DMS114 treated with DMSO at 0.1 percent for 48 hours (cell line): ENCODE data around the gene MED13L.
"Not testable (repeated sequence)": the region's sequence is repeated elsewhere in the genome, so short reads cannot be mapped to it uniquely, and the experiment has no call there.

Experiments used
- DNase-seq: peaks from one replicate; lab custom pipeline; 2025; ENCODE audit not compliant: unreplicated experiment; lab: John Stamatoyannopoulos, UW

The MED13L gene

DNA sequence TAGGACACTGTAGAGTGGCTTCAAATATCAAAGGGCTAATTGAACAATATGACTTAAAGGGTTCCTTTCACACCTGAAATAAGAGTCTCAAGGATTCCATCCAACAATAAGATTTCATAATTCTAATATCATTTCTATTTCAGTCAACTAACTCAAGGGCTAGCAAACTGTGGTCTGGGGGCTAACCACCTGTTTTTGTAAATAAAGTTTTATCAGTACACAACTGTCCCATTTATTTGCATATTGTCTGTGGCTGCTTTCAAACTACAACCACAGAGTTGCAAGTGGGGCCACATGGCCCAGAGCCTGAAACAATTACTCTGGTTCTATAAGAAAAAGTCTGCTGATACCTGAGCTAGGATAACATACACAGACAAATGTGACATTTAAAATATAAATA is 29.1 kb downstream of the MED13L start:
- no peak for DNase-seq

GRCh38 chr12:116247377-116247776 is 30.1 kb downstream of the MED13L start:
- no peak for DNase-seq

- no peak for DNase-seq
Measured at GRCh38 chr12:116246490-116247179, 30.9 kb downstream of the MED13L start.

DNA sequence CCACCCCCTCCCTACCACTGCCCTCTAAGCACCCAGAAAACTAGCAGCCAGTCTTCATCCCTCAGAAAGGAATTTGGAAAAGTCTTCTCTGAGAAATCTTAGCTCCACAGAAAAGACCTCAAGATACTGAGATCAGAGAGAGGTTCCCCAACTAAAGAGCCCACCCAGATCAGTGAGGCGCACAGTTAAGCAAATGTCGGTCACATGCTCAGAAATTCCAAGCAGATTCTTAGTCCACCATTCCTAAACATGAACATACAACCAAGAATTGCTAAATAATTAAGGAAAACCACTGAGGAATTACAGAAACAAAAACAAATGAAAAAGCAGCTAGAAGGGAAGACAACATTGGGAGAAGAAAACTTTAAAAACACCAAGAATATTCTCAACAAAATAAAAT is 32.3 kb downstream of the MED13L start:
- DNase-seq: no peak

DNA sequence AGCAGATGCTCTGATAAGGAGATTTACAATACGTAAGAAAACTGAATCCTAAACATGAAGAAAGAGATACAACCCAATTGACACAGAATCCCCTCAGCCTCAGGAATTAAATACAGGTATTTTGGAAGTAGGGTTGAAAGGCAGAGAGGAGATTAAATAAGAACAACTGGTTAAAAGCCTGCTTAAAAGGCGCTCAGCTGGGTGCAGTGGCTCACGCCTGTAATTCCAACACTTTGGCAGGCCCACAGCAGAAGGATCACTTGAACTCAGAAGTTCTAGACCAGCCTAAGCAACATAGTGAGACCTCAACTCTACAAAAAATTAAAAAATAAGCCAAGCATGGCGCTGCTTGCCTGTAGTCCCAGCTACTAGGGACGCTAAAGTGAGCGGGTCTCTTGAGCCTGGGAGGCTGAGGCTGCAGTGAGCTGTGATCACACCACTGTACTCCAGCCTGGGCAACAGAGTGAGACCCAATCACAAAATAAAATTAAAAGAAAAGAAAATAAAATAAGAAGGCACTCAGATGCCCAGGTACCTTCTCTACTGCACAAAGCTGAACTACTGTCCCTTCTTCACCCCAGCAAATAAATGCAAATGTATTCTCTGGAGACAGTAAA is 32.9 kb downstream of the MED13L start:
- no peak for DNase-seq

- no peak for DNase-seq
Measured at GRCh38 chr12:116244001-116244400, 33.5 kb downstream of the MED13L start.

DNA sequence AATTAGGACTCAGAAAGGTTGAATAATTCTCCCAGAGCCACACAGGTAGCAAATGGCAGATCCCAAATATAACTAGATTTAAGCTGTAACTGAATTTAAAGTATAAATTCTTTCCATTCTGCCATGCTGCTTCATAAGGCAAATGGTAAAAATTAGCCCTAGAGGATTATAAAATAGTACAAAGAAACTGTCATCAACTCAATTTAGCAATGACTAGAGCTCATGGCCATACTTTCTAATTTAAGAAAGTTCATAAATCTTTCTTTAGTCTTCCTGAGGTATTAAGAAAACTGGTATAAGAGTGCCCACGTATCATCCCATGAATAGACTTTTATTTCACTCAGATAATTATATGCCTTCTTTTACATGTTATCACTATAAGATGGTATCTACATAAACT is 34.8 kb downstream of the MED13L start:
- no peak for DNase-seq

- no peak for DNase-seq
Measured at GRCh38 chr12:116241157-116241759, 36.2 kb downstream of the MED13L start.

DNA sequence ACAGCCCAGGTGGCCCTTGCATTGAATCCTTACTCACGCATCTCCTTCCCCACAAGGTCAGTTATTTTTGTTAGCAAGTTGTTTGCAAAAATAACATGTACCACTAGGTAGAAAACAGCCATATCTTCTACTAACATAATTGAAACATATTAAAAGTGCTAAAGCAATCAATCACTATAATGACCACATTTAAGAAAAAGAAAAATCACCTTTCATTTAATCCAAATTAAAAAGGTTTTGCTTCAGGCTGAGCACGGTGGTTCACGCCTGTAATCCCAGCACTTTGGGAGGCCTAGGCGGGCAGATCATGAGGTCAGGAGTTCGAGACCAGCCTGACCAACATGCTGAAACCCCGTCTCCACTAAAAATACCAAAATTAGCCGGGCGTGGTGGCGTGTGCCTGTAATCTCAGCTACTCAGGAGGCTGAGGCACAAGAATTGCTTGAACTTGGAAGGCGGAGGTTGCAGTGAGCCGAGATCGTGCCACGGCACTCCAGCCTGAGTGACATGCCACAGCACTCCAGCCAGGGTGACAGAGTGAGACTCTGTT is 38.8 kb downstream of the MED13L start:
- not testable (repeated sequence) for DNase-seq

- DNase-seq: no peak
Measured at GRCh38 chr12:116238149-116238548, 39.3 kb downstream of the MED13L start.

DNA sequence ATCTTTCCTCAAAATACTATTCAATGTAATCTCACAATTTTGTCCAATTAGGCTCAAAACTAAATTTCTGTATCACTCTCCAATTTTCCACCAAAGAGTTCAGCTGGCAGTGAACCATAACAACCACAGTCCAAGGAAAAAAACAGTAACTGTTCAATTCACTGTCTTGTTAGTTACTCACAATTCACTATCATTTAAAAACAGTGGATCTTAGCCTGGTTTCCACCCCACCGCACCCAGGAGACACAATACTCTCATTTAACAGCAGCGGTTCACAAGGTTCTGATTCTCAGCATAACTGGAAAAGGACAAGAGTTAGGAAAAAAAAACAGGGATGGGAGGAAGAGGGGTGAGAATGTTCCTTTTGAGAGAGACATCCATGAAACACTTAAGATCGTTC is 40.5 kb downstream of the MED13L start:
- no peak for DNase-seq

- peak; percentile 55 for DNase-seq
Measured at GRCh38 chr12:116236148-116236731, 41.3 kb downstream of the MED13L start.

GRCh38 chr12:116234148-116234547 is 43.3 kb downstream of the MED13L start:
- DNase-seq: not testable (repeated sequence)

- no peak for DNase-seq
Measured at GRCh38 chr12:116233669-116234068, 43.8 kb downstream of the MED13L start.

GRCh38 chr12:116227811-116228210 is 49.7 kb downstream of the MED13L start:
- no peak for DNase-seq

- no peak for DNase-seq
Measured at GRCh38 chr12:116226026-116226425, 51.5 kb downstream of the MED13L start.

GRCh38 chr12:116222358-116222757 is 55.1 kb downstream of the MED13L start:
- DNase-seq: no peak

GRCh38 chr12:116220756-116221155 is 56.7 kb downstream of the MED13L start:
- no peak for DNase-seq

DNA sequence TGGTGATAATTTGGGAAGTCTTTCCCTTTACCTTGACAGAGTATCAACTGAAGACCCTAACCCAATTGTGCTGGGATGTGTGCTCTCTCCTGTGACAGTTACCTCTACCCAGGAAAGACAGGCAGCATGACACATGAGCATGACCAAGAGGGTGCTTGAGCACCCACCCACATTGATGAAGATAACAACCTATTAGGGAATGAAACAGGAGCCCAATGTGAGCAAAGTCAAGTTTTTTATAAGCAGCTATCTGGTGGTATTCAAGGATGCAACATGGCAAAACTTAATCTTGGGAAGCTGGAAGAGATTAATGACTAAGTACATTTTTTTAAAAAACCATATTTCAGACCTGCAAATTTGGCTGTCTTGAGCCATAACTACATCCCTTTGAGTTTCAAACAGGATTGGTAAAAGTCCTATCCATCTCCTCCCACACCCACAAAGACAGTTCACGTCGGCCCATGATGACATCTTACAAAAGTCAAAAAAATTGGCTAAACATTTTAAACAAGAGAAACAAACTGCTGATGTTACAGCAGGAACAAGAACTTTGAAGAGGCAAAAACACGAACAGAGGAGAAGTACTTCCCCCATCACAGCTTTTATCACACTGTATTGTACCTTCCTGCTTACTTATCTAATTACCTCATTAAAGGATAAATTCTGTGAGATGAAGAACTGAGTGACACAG is 60.3 kb downstream of the MED13L start:
- DNase-seq: no peak

- DNase-seq: no peak
Measured at GRCh38 chr12:116216022-116216756, 61.3 kb downstream of the MED13L start.

- no peak for DNase-seq
Measured at GRCh38 chr12:116215023-116215422, 62.5 kb downstream of the MED13L start.
